ENCODE data around the gene OTUB1. TPM values are rescaled to one million over a fixed set of nuclear protein-coding genes. Genes with fewer than 3 reads are reported as not detected.

OTUB1 gene
- total and polyA plus RNA-seq, 2 donors from 2014 or later: 69.0 to 118 TPM

GRCh38 chr11:64007629-64008282, 21.5 kb downstream of the OTUB1 start:
- no peak for FAIRE-seq
- no peaks in the 10 kb centered on the region for H3K27me3 ChIP-seq (ENCODE audit: control insufficient read depth, insufficient read depth, low read length)
- no peak overlapping the region for H3K9ac ChIP-seq (ENCODE audit: low read length in 3 of 3)
- DNase-seq: peak in 4 of 5 donors; percentile 67 to 95 (median 81)
- H3K27ac ChIP-seq (ENCODE audit: low read depth in 2 of 2, low read length in 2 of 2): peak overlapping the region; percentile 45 to 69
- peaks cover 0 to 29% (median 8%) of the 10 kb centered on the region in 3 donors for H3K4me1 ChIP-seq (ENCODE audit: control insufficient read depth in 2 of 3, insufficient read depth in 2 of 3, low read depth in 1 of 3, low read length in 3 of 3)
- peak overlapping the region in 2 of 3 donors; percentile 23 to 31 for H3K4me3 ChIP-seq (ENCODE audit: low read length in 3 of 3)
- H3K9me3 ChIP-seq (ENCODE audit: control insufficient read depth in 2 of 3, insufficient read depth in 1 of 3, low read length in 3 of 3): no peaks in the 10 kb centered on the region
- intact Hi-C loops (cut with DNase I): no loop called here
- H3K36me3 ChIP-seq (ENCODE audit: control insufficient read depth in 2 of 3, insufficient read depth in 3 of 3, low read length in 3 of 3): no peaks in the 10 kb centered on the region
- TF ChIP-seq, protein P1, sequence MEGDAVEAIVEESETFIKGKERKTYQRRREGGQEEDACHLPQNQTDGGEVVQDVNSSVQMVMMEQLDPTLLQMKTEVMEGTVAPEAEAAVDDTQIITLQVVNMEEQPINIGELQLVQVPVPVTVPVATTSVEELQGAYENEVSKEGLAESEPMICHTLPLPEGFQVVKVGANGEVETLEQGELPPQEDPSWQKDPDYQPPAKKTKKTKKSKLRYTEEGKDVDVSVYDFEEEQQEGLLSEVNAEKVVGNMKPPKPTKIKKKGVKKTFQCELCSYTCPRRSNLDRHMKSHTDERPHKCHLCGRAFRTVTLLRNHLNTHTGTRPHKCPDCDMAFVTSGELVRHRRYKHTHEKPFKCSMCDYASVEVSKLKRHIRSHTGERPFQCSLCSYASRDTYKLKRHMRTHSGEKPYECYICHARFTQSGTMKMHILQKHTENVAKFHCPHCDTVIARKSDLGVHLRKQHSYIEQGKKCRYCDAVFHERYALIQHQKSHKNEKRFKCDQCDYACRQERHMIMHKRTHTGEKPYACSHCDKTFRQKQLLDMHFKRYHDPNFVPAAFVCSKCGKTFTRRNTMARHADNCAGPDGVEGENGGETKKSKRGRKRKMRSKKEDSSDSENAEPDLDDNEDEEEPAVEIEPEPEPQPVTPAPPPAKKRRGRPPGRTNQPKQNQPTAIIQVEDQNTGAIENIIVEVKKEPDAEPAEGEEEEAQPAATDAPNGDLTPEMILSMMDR (IDR thresholded peaks at IDR 0.05; ENCODE audit: borderline replicate concordance, extremely low read depth, insufficient read depth): no peak

- H3K36me3 ChIP-seq (ENCODE audit: control insufficient read depth in 2 of 3, insufficient read depth in 3 of 3, low read length in 3 of 3): no peaks in the 10 kb centered on the region
- no peak overlapping the region for H3K9ac ChIP-seq (ENCODE audit: low read length in 3 of 3)
- intact Hi-C loops (cut with DNase I): no loop called here
- H3K27me3 ChIP-seq (ENCODE audit: control insufficient read depth, insufficient read depth, low read length): no peaks in the 10 kb centered on the region
- TF ChIP-seq, protein P1 (IDR thresholded peaks at IDR 0.05; ENCODE audit: borderline replicate concordance, extremely low read depth, insufficient read depth): no peak
- DNase-seq (peak in 2 of 5 donors; percentile 57 to 66), FAIRE-seq (no peak)
- H3K9me3 ChIP-seq (ENCODE audit: control insufficient read depth in 2 of 3, insufficient read depth in 1 of 3, low read length in 3 of 3): no peaks in the 10 kb centered on the region
- no peak overlapping the region for H3K27ac ChIP-seq (ENCODE audit: low read depth in 2 of 2, low read length in 2 of 2)
- H3K4me3 ChIP-seq (ENCODE audit: low read length in 3 of 3): no peak overlapping the region
- H3K4me1 ChIP-seq (ENCODE audit: control insufficient read depth in 2 of 3, insufficient read depth in 2 of 3, low read depth in 1 of 3, low read length in 3 of 3): peaks cover 0 to 26% (median 8%) of the 10 kb centered on the region in 3 donors
Measured at GRCh38 chr11:64008283-64008913, 22.2 kb downstream of the OTUB1 start.

GRCh38 chr11:64008914-64009633, 22.8 kb downstream of the OTUB1 start:
- Histone ChIP-seq H3K36me3 (ENCODE audit: control insufficient read depth in 2 of 3, insufficient read depth in 3 of 3, low read length in 3 of 3) (no peaks in the 10 kb centered on the region), H3K4me1 (ENCODE audit: control insufficient read depth in 2 of 3, insufficient read depth in 2 of 3, low read depth in 1 of 3, low read length in 3 of 3) (peaks cover 0 to 22% (median 8%) of the 10 kb centered on the region in 3 donors), H3K9ac (ENCODE audit: low read length in 3 of 3) (no peak overlapping the region), H3K27me3 (ENCODE audit: control insufficient read depth, insufficient read depth, low read length) (no peaks in the 10 kb centered on the region), H3K4me3 (ENCODE audit: low read length in 3 of 3) (no peak overlapping the region), H3K9me3 (ENCODE audit: control insufficient read depth in 2 of 3, insufficient read depth in 1 of 3, low read length in 3 of 3) (no peaks in the 10 kb centered on the region), H3K27ac (ENCODE audit: low read depth in 2 of 2, low read length in 2 of 2) (no peak overlapping the region)
- TF ChIP-seq, protein P1 (IDR thresholded peaks at IDR 0.05; ENCODE audit: borderline replicate concordance, extremely low read depth, insufficient read depth): no peak
- intact Hi-C loops (cut with DNase I): no loop called here
- DNase-seq (no peak), FAIRE-seq (no peak)
